GM23338 (cell line): ENCODE results near the gene TBC1D17. TPM values are rescaled to one million over a fixed set of nuclear protein-coding genes. Genes with fewer than 3 reads are reported as not detected.

ENCODE experiments used
- ATAC-seq: fragments of 200-7000 bp; cut with Tn5 transposase; 3 replicates; pipeline ENCODE4 v1.9.1; 2020
- DNase-seq: peaks from one replicate; pipeline ENCODE4 v3.0.0-alpha.2; 2015; ENCODE audit warnings: low spot score
- H2AFZ ChIP-seq: fragments of 200-600 bp; sonication (generic); 2 replicates; pipeline ENCODE4 v1.8.0; 2016; ENCODE audit warnings: antibody characterized with exemption, mild to moderate bottlenecking, moderate library complexity
- H3F3A ChIP-seq: fragments of 200-600 bp; sonication (generic); replicated peaks from 2 replicates; pipeline ENCODE4 v1.8.0; 2017; ENCODE audit warnings: antibody characterized with exemption, mixed run types, low read depth
- H3K27ac ChIP-seq: fragments of 200-600 bp; sonication (generic); 2 replicates; pipeline ENCODE4 v1.6.1; 2016; ENCODE audit warnings: low read depth
- H3K27me3 ChIP-seq: fragments of 200-600 bp; sonication (generic); 2 replicates; pipeline ENCODE4 v1.8.0; 2016; ENCODE audit warnings: mild to moderate bottlenecking, mixed run types, moderate library complexity; ENCODE audit not compliant: insufficient read depth
- H3K36me3 ChIP-seq: fragments of 200-600 bp; sonication (generic); 2 replicates; pipeline ENCODE4 v1.8.0; 2016; ENCODE audit warnings: mild to moderate bottlenecking; ENCODE audit not compliant: insufficient read depth
- H3K4me1 ChIP-seq: fragments of 200-600 bp; sonication (generic); 2 replicates; pipeline ENCODE4 v1.8.0; 2016; ENCODE audit warnings: mild to moderate bottlenecking, moderate library complexity; ENCODE audit not compliant: insufficient read depth
- H3K4me2 ChIP-seq: fragments of 200-600 bp; sonication (generic); 2 replicates; pipeline ENCODE4 v1.7.1; 2017; ENCODE audit warnings: mixed run types
- H3K4me3 ChIP-seq: fragments of 200-600 bp; sonication (generic); 2 replicates; pipeline ENCODE4 v1.6.1; 2016; ENCODE audit warnings: mixed run types
- H3K79me2 ChIP-seq: fragments of 200-600 bp; sonication (generic); replicated peaks from 2 replicates; pipeline ENCODE4 v1.8.0; 2017; ENCODE audit warnings: mild to moderate bottlenecking; ENCODE audit not compliant: insufficient read depth
- H3K9me2 ChIP-seq: fragments of 200-600 bp; sonication (generic); 2 replicates; pipeline ENCODE4 v1.8.0; 2017; ENCODE audit not compliant: insufficient read depth
- H4K20me1 ChIP-seq: fragments of 200-600 bp; sonication (generic); replicated peaks from 2 replicates; pipeline ENCODE4 v1.8.0; 2017; ENCODE audit warnings: mild to moderate bottlenecking; ENCODE audit not compliant: insufficient read depth
- H3K27ac Mint-ChIP-seq: 2 replicates; pipeline ENCODE4 v1.8.0; 2020; ENCODE audit warnings: inconsistent platforms, mild to moderate bottlenecking, moderate library complexity, mixed read lengths
- H3K27me3 Mint-ChIP-seq: 3 replicates; pipeline ENCODE4 v1.8.0; 2022; ENCODE audit warnings: low read depth, mild to moderate bottlenecking, moderate library complexity, mixed read lengths, inconsistent platforms; ENCODE audit not compliant: insufficient read depth, poor library complexity
- H3K36me3 Mint-ChIP-seq: 3 replicates; pipeline ENCODE4 v1.8.0; 2021; ENCODE audit warnings: low read depth, mild to moderate bottlenecking, inconsistent platforms, moderate library complexity, mixed read lengths
- H3K4me1 Mint-ChIP-seq: 3 replicates; pipeline ENCODE4 v1.8.0; 2020; ENCODE audit warnings: mild to moderate bottlenecking, inconsistent platforms, mixed read lengths
- H3K4me3 Mint-ChIP-seq: 3 replicates; pipeline ENCODE4 v1.8.0; 2021; ENCODE audit warnings: moderate library complexity, mild to moderate bottlenecking, inconsistent platforms, mixed read lengths
- H3K9me3 Mint-ChIP-seq: 3 replicates; pipeline ENCODE4 v1.8.0; 2020; ENCODE audit warnings: moderate library complexity, mild to moderate bottlenecking, inconsistent platforms, mixed read lengths
- EZH2 ChIP-seq: fragments of 200-600 bp; sonication (generic); IDR thresholded peaks from one replicate; pipeline ENCODE4 v1.8.0; 2017; ENCODE audit warnings: antibody characterized with exemption, mild to moderate bottlenecking, low read depth; ENCODE audit not compliant: unreplicated experiment
- EZH2phosphoT487 ChIP-seq: fragments of 200-600 bp; sonication (generic); IDR thresholded peaks from one replicate; pipeline ENCODE4 v1.8.1; 2018; ENCODE audit warnings: antibody characterized with exemption; ENCODE audit not compliant: unreplicated experiment
- JUNB ChIP-seq: IDR thresholded peaks from one replicate; pipeline ENCODE4 v1.6.1; 2016; ENCODE audit warnings: antibody characterized with exemption; ENCODE audit not compliant: unreplicated experiment
- NANOG ChIP-seq: IDR thresholded peaks from 2 replicates; pipeline ENCODE4 v1.6.1; 2016; ENCODE audit warnings: antibody characterized with exemption, borderline replicate concordance
- ZNF331 ChIP-seq: fragments of 250-450 bp; sonication (Bioruptor Pico); IDR thresholded peaks from 2 replicates; pipeline ENCODE4 v1.5.0; 2020; ENCODE audit warnings: low read depth, mild to moderate bottlenecking, moderate library complexity
- polyA plus RNA-seq: library from polyadenylated mRNA; unstranded; fragments of >200 nt; fragmentation: Nextera tagmentation; extraction: Ambion mirVana; gene quantifications from 2 replicates; pipeline ENCODE4 v1.2.1, GENCODE V29; 2016
- total RNA-seq: library from RNA; depleted of rRNA; stranded (reverse); fragments of >200 nt; shearing (Covaris generic); gene quantifications from 2 replicates; pipeline ENCODE4 v1.2.3, GENCODE V29; 2014
- TF ChIP-seq, protein P1 (sequence below): IDR thresholded peaks from 2 replicates; pipeline ENCODE4 v1.6.1; 2016; ENCODE audit warnings: antibody characterized with exemption
- TF ChIP-seq, protein P2 (sequence below): fragments of 250-450 bp; sonication (Bioruptor Pico); IDR thresholded peaks from 2 replicates; pipeline ENCODE4 v1.5.0; 2020; ENCODE audit warnings: mild to moderate bottlenecking, moderate library complexity

The TBC1D17 gene
- total and polyA plus RNA-seq, 2 experiments from 2014 or later = 19.3 to 43.1 TPM

DNA sequence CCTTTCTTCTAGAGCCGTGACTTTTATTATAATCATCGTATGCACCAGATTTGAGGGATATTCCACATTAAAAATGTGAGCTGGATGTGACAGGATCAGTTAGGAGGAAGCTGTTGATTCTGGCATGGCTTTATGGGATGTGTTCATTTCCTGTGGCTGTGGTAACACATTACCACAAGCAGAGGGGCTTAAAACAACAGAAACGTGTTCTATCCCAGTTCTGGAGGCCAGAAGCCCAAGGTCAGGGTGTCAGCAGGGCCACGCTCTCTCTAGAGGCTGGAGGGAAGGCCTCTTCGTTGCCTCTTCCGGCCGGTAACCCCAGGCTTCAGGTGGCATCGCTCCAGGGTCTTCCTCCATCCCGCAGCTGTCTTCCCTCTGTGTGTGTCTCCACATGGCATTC lies 44.9 kb upstream of the TBC1D17 start (continued):
- no peak for TF ChIP-seq EZH2

DNA sequence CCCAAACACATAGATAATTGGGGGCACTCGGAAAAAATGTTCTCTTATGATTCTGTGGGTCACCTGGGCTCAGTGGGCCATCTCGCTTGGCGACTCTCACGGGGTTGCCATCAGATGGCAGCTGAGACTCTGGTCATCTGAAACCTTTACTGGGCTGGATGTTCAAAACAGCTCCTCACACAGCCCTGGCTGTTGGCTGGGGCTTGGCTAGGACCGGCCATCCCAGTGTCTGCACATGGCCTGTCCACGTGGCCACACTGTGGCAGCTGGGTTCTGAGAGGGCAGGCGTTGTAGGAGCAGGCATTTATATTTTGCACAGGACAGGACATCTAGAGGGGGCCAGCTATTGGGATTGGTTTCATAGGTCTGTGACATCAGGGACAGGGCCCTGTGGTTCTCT lies 43.9 kb upstream of the TBC1D17 start:
- Histone ChIP-seq H3K4me2 (no peak overlapping the region), H3K27ac (no peak overlapping the region), H3K4me3 (no peak overlapping the region), H3K9me2 (no peaks in the 10 kb centered on the region), H3F3A (no peaks in the 10 kb centered on the region), H3K79me2 (no peaks in the 10 kb centered on the region), H3K36me3 (no peaks in the 10 kb centered on the region), H4K20me1 (no peaks in the 10 kb centered on the region), H2AFZ (no peak overlapping the region), H3K4me1 (no peaks in the 10 kb centered on the region), H3K27me3 (no peaks in the 10 kb centered on the region)
- H3K4me3 Mint-ChIP-seq = no peak overlapping the region
- peaks cover 9% of the 10 kb centered on the region for H3K27me3 Mint-ChIP-seq
- no peaks in the 10 kb centered on the region; the same call in 2 of the 3 replicates for H3K9me3 Mint-ChIP-seq
- DNase-seq (no peak), ATAC-seq (no peak)
- TF ChIP-seq, protein P1, sequence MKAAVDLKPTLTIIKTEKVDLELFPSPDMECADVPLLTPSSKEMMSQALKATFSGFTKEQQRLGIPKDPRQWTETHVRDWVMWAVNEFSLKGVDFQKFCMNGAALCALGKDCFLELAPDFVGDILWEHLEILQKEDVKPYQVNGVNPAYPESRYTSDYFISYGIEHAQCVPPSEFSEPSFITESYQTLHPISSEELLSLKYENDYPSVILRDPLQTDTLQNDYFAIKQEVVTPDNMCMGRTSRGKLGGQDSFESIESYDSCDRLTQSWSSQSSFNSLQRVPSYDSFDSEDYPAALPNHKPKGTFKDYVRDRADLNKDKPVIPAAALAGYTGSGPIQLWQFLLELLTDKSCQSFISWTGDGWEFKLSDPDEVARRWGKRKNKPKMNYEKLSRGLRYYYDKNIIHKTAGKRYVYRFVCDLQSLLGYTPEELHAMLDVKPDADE = no peak
- TF ChIP-seq EZH2phosphoT487 = no peak
- TF ChIP-seq ZNF331 (CRISPR knock-in tag) = no peak
- no peak for TF ChIP-seq JUNB
- TF ChIP-seq NANOG = no peak
- TF ChIP-seq, protein P2, sequence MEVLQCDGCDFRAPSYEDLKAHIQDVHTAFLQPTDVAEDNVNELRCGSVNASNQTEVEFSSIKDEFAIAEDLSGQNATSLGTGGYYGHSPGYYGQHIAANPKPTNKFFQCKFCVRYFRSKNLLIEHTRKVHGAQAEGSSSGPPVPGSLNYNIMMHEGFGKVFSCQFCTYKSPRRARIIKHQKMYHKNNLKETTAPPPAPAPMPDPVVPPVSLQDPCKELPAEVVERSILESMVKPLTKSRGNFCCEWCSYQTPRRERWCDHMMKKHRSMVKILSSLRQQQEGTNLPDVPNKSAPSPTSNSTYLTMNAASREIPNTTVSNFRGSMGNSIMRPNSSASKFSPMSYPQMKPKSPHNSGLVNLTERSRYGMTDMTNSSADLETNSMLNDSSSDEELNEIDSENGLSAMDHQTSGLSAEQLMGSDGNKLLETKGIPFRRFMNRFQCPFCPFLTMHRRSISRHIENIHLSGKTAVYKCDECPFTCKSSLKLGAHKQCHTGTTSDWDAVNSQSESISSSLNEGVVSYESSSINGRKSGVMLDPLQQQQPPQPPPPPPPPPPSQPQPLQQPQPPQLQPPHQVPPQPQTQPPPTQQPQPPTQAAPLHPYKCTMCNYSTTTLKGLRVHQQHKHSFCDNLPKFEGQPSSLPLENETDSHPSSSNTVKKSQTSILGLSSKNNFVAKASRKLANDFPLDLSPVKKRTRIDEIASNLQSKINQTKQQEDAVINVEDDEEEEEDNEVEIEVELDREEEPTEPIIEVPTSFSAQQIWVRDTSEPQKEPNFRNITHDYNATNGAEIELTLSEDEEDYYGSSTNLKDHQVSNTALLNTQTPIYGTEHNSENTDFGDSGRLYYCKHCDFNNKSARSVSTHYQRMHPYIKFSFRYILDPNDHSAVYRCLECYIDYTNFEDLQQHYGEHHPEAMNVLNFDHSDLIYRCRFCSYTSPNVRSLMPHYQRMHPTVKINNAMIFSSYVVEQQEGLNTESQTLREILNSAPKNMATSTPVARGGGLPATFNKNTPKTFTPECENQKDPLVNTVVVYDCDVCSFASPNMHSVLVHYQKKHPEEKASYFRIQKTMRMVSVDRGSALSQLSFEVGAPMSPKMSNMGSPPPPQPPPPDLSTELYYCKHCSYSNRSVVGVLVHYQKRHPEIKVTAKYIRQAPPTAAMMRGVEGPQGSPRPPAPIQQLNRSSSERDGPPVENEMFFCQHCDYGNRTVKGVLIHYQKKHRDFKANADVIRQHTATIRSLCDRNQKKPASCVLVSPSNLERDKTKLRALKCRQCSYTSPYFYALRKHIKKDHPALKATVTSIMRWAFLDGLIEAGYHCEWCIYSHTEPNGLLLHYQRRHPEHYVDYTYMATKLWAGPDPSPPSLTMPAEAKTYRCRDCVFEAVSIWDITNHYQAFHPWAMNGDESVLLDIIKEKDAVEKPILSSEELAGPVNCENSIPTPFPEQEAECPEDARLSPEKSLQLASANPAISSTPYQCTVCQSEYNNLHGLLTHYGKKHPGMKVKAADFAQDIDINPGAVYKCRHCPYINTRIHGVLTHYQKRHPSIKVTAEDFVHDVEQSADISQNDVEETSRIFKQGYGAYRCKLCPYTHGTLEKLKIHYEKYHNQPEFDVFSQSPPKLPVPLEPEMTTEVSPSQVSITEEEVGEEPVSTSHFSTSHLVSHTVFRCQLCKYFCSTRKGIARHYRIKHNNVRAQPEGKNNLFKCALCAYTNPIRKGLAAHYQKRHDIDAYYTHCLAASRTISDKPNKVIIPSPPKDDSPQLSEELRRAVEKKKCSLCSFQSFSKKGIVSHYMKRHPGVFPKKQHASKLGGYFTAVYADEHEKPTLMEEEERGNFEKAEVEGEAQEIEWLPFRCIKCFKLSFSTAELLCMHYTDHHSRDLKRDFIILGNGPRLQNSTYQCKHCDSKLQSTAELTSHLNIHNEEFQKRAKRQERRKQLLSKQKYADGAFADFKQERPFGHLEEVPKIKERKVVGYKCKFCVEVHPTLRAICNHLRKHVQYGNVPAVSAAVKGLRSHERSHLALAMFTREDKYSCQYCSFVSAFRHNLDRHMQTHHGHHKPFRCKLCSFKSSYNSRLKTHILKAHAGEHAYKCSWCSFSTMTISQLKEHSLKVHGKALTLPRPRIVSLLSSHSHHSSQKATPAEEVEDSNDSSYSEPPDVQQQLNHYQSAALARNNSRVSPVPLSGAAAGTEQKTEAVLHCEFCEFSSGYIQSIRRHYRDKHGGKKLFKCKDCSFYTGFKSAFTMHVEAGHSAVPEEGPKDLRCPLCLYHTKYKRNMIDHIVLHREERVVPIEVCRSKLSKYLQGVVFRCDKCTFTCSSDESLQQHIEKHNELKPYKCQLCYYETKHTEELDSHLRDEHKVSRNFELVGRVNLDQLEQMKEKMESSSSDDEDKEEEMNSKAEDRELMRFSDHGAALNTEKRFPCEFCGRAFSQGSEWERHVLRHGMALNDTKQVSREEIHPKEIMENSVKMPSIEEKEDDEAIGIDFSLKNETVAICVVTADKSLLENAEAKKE = no peak
- no peaks in the 10 kb centered on the region; the same call in 2 of the 3 replicates for H3K4me1 Mint-ChIP-seq
- H3K36me3 Mint-ChIP-seq = peaks cover 44% of the 10 kb centered on the region
- H3K27ac Mint-ChIP-seq = no peak overlapping the region
